T-helper 1 cell treated with Interleukin-12 subunit alpha and Interleukin-12 subunit beta and Interleukin-4 antibody, amounts not matched to agents 30 ng/mL and 1 ng/mL, for 36 hours (primary cell): Measurements from ENCODE around the gene BRINP1. TPM values are rescaled to one million over a fixed set of nuclear protein-coding genes. Genes with fewer than 3 reads are reported as not detected.

ENCODE experiments used
- intact Hi-C: fragments of 100-400 bp; cut with micrococcal nuclease; formaldehyde crosslinking; loops from one replicate; pipeline ENCODE4 v1.15.1; 2024
- total RNA-seq: library from RNA; stranded (reverse); gene quantifications from 2 replicates; pipeline ENCODE4 v1.2.3, GENCODE V29; 2022

BRINP1 gene
- total RNA-seq, 1 donor from 2014 or later: not detected

DNA sequence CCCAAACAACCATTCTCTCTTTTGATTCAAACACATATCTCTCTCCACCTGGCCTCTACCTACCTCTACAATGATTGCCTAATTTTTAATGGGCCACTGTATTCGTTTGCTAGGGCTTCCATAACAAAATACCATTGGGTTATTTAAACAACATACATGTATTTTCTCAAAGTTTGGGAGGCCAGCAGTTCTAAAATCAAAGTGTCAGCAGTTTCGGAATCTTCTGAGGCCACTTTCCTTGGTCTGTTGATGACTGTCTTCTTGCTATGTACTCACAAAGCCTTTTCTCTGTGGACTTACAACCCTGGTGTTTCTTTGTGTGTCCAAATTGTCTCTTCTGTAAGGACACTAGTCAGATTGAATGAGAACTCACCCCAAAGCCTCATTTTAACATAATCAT, 214.7 kb downstream of the BRINP1 start:
- intact Hi-C loops: no loop called here

DNA sequence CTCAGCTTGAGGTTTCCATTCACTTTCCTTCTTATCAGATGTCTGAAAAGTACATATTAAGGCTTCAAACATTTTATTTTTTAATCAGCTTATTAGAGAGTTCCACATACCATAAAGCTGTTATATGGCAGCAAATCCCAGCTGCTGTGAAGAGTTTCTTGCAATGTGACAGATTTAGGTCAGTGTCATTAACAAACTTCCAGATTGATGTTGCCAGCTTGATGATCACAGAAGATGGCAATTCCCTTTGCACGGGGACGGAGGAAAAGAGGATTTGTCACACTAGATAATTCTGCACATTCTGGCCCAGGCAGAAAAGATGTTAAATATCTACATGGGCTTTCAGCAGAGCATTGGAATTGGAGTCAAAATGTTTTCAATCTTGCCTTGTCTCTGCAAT, 215.8 kb downstream of the BRINP1 start:
- intact Hi-C loops: no loop called here

DNA sequence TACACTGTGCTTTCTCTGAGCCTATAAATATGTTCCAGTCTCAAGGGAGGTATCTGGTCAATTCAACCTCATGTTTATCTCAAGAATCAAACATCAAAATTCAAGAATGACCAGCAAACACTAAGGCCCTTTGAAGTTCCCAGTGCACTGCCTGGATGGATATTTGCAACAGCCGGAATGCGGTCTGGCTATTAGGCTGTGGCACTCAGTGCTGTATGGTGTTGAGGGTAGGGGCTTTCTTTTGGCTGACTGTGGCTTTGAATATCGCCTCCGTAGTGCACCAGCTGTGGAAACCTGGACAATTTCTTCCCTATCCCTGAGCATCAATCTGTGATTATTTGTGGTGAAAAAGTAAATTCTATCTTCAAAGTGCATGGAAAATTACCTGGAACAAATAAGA, 220.4 kb downstream of the BRINP1 start:
- intact Hi-C loops: no loop called here

DNA sequence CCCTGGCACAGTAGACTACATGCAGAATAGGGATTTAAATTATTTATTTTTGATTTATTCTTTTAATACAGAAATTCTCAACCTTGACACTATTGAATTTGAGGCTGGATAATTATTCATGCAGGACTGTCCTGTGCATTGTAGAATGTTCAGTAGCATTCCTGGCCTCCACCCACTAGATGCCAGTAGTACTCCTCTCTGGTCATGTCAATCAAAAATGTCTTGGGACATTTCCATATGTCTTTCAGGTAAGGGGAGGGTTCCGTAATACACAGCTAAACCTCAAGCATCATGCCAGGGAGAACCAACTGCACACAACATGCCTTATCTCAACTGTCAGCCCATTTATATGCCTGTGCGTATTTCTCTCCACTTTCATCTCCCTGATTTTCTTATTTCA, 231.8 kb downstream of the BRINP1 start:
- intact Hi-C loops: no loop called here

DNA sequence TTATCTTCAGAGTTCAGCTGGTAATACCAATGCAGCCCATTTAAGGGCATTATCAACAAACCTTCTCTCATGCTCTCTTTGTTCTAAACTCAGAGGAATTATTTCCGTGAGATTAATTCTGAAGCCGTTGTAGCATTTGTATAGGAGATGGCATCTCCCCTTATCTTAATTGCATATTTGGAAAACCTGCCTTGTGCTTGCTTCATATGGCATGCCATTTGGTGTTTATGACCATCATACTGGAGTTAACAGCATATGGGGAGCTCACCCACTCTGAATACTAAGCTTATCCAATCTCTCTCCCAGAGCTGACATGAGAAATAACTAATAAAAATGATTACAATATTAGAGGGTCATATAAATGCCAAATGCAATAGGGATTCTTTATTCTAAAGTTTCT, 243.2 kb downstream of the BRINP1 start:
- intact Hi-C loops: loop anchor here (5.0 kb wide), 1 partner anchor 49 kb away; no protein-coding TSS in a partner anchor

DNA sequence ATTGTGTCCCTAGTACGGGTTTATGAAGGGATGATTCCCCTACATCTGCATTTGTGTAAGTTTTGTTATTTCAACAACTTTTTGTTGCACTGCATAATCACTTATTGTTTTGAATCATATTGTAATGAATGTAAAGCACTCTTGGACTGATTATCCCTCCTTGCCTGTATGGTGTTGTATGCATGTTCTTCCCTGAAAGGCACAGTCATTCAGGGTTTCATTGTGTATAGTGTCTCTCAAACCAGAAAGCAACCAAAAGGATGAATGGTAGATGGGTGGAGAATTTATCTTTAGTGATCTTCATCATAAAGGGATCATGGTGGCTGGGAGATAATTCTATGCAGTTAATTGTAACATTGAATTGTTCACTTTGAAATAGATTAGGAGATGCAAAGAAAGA, 247.3 kb downstream of the BRINP1 start:
- intact Hi-C loops: no loop called here

DNA sequence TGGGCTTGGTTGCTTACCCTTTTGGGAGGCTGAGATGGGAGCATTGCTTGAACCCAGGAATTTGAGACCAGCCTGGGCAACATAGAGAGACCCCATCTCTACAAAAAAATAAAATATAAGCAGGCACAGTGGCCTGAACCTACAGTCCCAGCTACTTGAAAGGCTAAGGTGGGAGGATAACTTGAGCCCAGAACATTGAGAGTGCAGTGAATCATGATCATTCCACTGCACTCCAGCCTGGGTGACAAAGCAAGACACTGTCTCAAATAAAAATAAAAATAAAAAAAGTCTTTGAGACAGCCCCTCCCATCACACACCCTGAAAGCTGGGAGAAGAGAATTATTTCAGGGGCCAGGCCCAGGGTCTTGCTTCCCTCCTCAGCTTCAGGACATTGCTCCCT, 251.8 kb downstream of the BRINP1 start:
- intact Hi-C loops: no loop called here
